ENCODE results near the gene ULBP3.

The ULBP3 gene

GRCh38 chr6:150055131-150055530 lies 13.8 kb downstream of the ULBP3 start:
- Histone ChIP-seq H3K4me3 (ENCODE audit: low read length) (no peak overlapping the region), H3K79me2 (ENCODE audit: low read length) (no peaks in the 10 kb centered on the region), H3K4me1 (ENCODE audit: low read length) (peaks cover 6% of the 10 kb centered on the region), H4K20me1 (ENCODE audit: insufficient read depth, low read length) (no peaks in the 10 kb centered on the region), H3K27ac (ENCODE audit: low read length) (no peak overlapping the region), H3K9me3 (ENCODE audit: insufficient read depth, low read length) (no peaks in the 10 kb centered on the region), H3K9ac (ENCODE audit: low read length) (no peak overlapping the region), H2AFZ (ENCODE audit: low read depth, low read length) (no peak overlapping the region), H3K4me2 (ENCODE audit: low read length) (no peak overlapping the region), H3K27me3 (ENCODE audit: low read depth, low read length) (peaks cover 21% of the 10 kb centered on the region), H3K36me3 (replicated peaks; ENCODE audit: low read depth, low read length) (no peaks in the 10 kb centered on the region)
- no peak for TF ChIP-seq CTCF (IDR thresholded peaks at IDR 0.05; ENCODE audit: low read depth, low read length)
- TF ChIP-seq EZH2phosphoT487 (IDR thresholded peaks at IDR 0.05; ENCODE audit: low read depth): no peak

GRCh38 chr6:150053450-150053849 lies 15.5 kb downstream of the ULBP3 start:
- H3K27me3 ChIP-seq (ENCODE audit: low read depth, low read length): peaks cover 21% of the 10 kb centered on the region

GRCh38 chr6:150050846-150051245 lies 18.1 kb downstream of the ULBP3 start:
- Histone ChIP-seq H3K79me2 (ENCODE audit: low read length) (no peaks in the 10 kb centered on the region), H3K27me3 (ENCODE audit: low read depth, low read length) (peaks cover 21% of the 10 kb centered on the region), H3K4me1 (ENCODE audit: low read length) (no peaks in the 10 kb centered on the region), H4K20me1 (ENCODE audit: insufficient read depth, low read length) (no peaks in the 10 kb centered on the region), H3K4me3 (ENCODE audit: low read length) (no peak overlapping the region), H3K9me3 (ENCODE audit: insufficient read depth, low read length) (no peaks in the 10 kb centered on the region), H3K36me3 (replicated peaks; ENCODE audit: low read depth, low read length) (no peaks in the 10 kb centered on the region), H3K27ac (ENCODE audit: low read length) (no peak overlapping the region), H3K4me2 (ENCODE audit: low read length) (no peak overlapping the region), H2AFZ (ENCODE audit: low read depth, low read length) (no peak overlapping the region), H3K9ac (ENCODE audit: low read length) (no peak overlapping the region)
- TF ChIP-seq EZH2phosphoT487 (IDR thresholded peaks at IDR 0.05; ENCODE audit: low read depth) (no peak), CTCF (IDR thresholded peaks at IDR 0.05; ENCODE audit: low read depth, low read length) (no peak)

More at GRCh38 chr6:150053450-150053849, 15.5 kb downstream of the ULBP3 start:
- Histone ChIP-seq H3K9me3 (ENCODE audit: insufficient read depth, low read length) (no peaks in the 10 kb centered on the region), H3K9ac (ENCODE audit: low read length) (no peak overlapping the region), H3K4me2 (ENCODE audit: low read length) (no peak overlapping the region), H3K4me1 (ENCODE audit: low read length) (no peaks in the 10 kb centered on the region), H3K4me3 (ENCODE audit: low read length) (no peak overlapping the region), H3K27ac (ENCODE audit: low read length) (no peak overlapping the region), H3K36me3 (replicated peaks; ENCODE audit: low read depth, low read length) (no peaks in the 10 kb centered on the region), H3K79me2 (ENCODE audit: low read length) (no peaks in the 10 kb centered on the region), H4K20me1 (ENCODE audit: insufficient read depth, low read length) (no peaks in the 10 kb centered on the region), H2AFZ (ENCODE audit: low read depth, low read length) (no peak overlapping the region)
- TF ChIP-seq EZH2phosphoT487 (IDR thresholded peaks at IDR 0.05; ENCODE audit: low read depth) (no peak), CTCF (IDR thresholded peaks at IDR 0.05; ENCODE audit: low read depth, low read length) (no peak)

- Histone ChIP-seq H3K4me1 (ENCODE audit: low read length) (no peaks in the 10 kb centered on the region), H3K9me3 (ENCODE audit: insufficient read depth, low read length) (no peaks in the 10 kb centered on the region), H3K36me3 (replicated peaks; ENCODE audit: low read depth, low read length) (no peaks in the 10 kb centered on the region), H3K27me3 (ENCODE audit: low read depth, low read length) (peaks cover 3% of the 10 kb centered on the region), H3K9ac (ENCODE audit: low read length) (no peak overlapping the region), H4K20me1 (ENCODE audit: insufficient read depth, low read length) (no peaks in the 10 kb centered on the region), H3K79me2 (ENCODE audit: low read length) (no peaks in the 10 kb centered on the region), H3K27ac (ENCODE audit: low read length) (no peak overlapping the region), H3K4me2 (ENCODE audit: low read length) (no peak overlapping the region), H2AFZ (ENCODE audit: low read depth, low read length) (no peak overlapping the region), H3K4me3 (ENCODE audit: low read length) (no peak overlapping the region)
- TF ChIP-seq EZH2phosphoT487 (IDR thresholded peaks at IDR 0.05; ENCODE audit: low read depth) (no peak), CTCF (IDR thresholded peaks at IDR 0.05; ENCODE audit: low read depth, low read length) (no peak)
Measured at GRCh38 chr6:150048099-150048498, 20.8 kb downstream of the ULBP3 start.
